Stimulated activated CD8-positive, alpha-beta memory T cell treated with anti-CD3 and anti-CD28 coated beads, Interleukin-4, amount 100 ng/mL, for 1 hour (primary cell): ENCODE data around the gene CCDC24.

Source experiments
- DNase-seq, 2 donors: peaks; one replicate each; pipeline ENCODE4 v3.0.0-alpha.2; 2020; ENCODE audit warnings: low read depth in 2 of 2, low spot score in 1 of 2

The CCDC24 gene

GRCh38 chr1:43980255-43981134 lies 10.9 kb upstream of the CCDC24 start:
- DNase-seq, result no peak

GRCh38 chr1:43981135-43981491 lies 10.3 kb upstream of the CCDC24 start:
- DNase-seq, result no peak

GRCh38 chr1:43981636-43982035 lies 9.8 kb upstream of the CCDC24 start:
- DNase-seq, result no peak

DNA sequence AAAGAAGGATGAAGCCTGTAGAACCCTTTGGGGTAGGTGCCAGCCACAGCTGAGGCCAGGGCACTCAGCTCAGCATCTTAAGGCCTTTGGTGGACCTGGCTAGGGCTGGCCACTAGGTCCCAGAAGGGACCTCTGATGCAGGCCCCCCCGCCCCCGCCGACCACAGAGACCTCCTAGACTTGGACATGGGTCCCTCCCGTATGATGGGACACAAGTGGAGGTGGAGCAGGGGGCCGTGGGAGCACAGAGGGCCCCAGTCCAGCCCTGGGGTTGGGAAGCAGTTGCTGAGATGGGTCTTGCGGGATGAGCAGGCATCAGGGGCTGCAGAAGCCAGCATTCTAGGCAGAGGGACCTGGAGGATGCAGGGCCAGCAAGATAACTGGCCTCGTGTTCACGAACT lies 9.2 kb upstream of the CCDC24 start:
- no peak for DNase-seq

DNA sequence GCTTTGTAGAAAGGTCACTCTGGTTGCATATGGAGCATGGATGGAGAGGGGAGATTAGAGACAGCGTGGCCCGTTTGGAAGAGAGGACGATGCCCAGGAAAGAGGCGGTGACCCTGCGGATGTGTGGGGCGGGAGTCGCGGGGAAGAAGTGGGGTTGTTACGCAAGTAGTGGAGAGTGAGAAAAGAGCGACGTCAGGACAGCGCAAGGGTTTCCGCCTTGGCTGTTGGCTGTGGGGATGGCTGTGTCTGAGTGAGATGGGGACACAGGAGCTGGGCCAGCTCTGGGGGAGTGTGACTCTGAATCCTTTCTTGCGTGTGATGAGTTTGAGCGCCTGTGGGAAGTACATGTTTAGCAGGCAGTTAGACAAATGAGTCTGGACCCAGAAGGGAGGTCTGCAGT lies 8.6 kb upstream of the CCDC24 start:
- no peak for DNase-seq

GRCh38 chr1:43983253-43983899 lies 8.0 kb upstream of the CCDC24 start:
- no peak for DNase-seq

GRCh38 chr1:43984855-43985254 lies 6.5 kb upstream of the CCDC24 start:
- DNase-seq, result no peak

GRCh38 chr1:43985984-43986595 lies 5.3 kb upstream of the CCDC24 start:
- no peak for DNase-seq

GRCh38 chr1:43986712-43987111 lies 4.7 kb upstream of the CCDC24 start:
- DNase-seq, result no peak

GRCh38 chr1:43987159-43987902 lies 4.1 kb upstream of the CCDC24 start:
- DNase-seq, result no peak

- DNase-seq, result no peak
Observed at GRCh38 chr1:43990271-43991199, 864 bp upstream of the CCDC24 start.

- no peak for DNase-seq
Observed at GRCh38 chr1:43991200-43991475, 261 bp upstream of the CCDC24 start.

- DNase-seq, result no peak
Observed at GRCh38 chr1:43992232-43992995, 1.0 kb downstream of the CCDC24 start.

DNA sequence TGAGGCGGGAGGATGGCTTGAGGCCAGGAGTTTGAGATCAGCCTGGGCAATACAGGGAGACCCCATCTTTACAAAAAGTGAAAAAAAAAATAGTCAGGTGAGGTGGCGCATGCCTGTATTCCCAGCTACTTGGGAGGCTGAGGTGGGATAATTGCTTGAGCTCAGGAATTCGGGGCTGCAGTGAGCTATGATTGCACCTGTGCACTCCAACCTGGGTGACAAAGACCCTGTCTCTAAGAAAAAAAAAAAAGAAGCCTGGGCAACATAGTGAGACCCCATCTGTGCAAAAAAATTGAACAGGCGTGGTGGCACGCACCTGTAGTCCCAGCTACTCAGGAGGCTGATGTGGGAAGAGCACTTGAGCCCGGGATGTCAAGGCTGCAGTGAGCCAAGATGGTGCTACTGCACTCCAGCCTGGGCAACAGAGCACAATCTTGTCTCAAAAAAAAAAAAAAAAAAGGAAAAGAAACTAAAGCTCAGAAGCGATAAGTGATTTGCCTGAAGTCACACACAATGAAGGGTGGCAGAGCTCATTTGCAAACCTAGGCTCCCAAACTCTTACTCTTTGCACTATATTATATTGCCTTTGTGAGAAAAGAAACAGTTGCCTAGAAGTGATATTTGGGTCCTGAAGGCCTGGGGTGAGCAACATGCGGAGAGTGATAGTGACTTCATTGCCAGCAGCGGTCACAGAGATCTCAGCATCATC lies 2.0 kb downstream of the CCDC24 start:
- no peak for DNase-seq

- DNase-seq, result no peak
Observed at GRCh38 chr1:43994071-43994470, 2.7 kb downstream of the CCDC24 start.

DNA sequence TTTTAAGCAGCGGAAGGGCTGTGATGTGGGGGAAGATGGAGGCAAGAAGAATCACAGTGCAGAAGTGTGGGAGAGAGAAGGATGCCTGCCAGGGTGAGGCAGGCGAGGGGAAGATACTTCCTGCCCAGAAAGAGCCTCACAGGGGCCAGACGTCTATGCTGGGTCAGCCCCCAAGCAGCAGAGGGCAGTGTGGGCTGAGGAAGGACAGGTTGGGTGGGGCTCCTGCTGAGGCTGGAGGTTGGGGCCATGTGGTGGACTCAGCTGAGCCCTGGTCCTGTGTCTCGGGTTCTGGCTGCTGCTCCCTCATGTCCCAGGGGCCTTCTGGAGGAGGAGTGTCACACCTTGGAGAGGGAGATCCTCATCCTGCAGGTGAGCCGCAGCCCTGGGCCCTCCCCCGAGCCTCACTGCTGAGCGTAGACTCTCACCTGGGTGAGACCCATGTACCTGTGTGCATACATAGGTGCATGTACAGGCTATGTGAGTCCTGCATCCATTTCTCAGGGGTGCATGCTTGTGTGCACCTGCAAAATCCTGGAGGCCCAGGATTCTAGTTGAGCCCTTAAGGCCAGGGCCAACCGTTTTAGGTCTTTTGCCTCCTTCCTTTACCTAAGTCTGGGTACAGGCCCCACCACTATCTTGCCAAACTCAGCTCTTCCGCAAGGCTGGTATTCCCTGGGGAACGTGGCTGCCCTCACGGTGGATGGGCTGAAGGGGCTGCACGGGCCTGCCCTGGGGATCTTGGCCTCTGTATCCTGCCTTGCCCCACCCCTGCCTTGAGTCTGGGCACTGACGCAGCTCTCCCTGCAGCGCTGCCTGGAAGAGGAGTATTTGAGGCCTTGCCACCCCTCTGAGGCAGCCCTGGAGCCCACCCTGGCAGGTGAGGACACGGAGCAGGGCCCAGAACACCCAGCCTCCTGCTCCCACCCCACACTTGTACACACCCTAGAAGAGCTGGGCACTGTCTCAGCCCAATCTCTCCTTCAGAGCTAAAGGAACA lies 3.7 kb downstream of the CCDC24 start:
- DNase-seq, result no peak

DNA sequence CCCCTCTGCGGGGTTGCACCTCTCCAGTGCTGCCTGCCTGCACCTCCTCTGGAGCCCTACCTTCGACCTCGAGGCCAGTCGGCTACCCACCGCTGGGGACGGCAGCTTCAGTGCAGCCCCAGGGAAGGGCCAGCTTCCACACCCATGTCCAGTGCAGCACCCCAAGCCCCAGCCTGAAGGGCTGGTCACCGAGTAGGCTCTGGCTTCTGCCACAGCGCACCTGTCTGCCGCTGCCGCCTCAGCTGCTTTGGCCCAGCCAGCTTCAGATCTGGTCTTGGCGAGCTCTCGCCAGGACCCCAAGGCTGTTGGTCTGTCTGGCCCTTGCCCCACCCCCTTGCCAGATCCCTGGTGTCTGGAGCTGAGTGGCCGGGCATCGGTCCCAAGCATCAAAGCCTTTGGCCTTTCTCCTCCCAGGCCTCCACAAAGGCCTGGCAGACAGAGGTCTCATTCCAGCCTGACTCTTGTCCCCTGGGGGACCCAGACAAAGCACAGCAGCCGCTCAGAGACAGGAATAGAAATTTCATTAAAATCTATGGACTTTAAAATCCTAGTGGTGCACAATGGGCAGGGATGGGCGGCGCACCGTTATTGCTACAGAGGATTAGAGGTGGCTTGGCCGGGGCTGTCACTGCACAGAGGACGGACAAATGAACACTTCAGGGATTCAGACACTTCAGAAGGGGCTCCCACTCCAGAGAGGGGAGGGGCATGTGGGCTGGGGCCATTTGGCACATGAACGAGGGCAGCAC lies 4.8 kb downstream of the CCDC24 start:
- no peak for DNase-seq

- DNase-seq, result no peak
Observed at GRCh38 chr1:43996733-43997115, 5.3 kb downstream of the CCDC24 start.
